PC-9 (cell line): ENCODE data around the gene BMP2K. TPM values are rescaled to one million over a fixed set of nuclear protein-coding genes. Genes with fewer than 3 reads are reported as not detected.

ENCODE experiments used
- BruUV-seq: library from RNA; stranded (reverse); fragments of 400-500 nt; replicated peaks from 2 replicates; lab custom pipeline; 2021; lab: Mats Ljungman, UMichigan
- CTCF ChIA-PET: fragments of 300-600 bp; sonication (Branson Sonifier 250); formaldehyde crosslinking; loops from one replicate; lab custom pipeline; 2022; ENCODE audit warnings: antibody characterized with exemption; lab: Charles Lee
- POLR2A ChIA-PET: fragments of 300-600 bp; sonication (Branson Sonifier 250); formaldehyde crosslinking; loops from one replicate; lab custom pipeline; 2022; ENCODE audit warnings: antibody characterized with exemption; ENCODE audit not compliant: unreplicated experiment; lab: Charles Lee
- DNase-seq, 2 experiments: peaks; one replicate each; pipeline versions ENCODE4 v3.0.0 to v3.0.0-alpha.2; 2015 to 2022; ENCODE audit warnings: mixed read lengths in 1 of 2
- H2AFZ ChIP-seq: fragments of 200-600 bp; sonication (generic); 2 replicates; pipeline ENCODE4 v1.8.1; 2017; ENCODE audit warnings: antibody characterized with exemption
- H3F3A ChIP-seq: fragments of 200-600 bp; sonication (generic); 2 replicates; pipeline ENCODE4 v1.8.1; 2017; ENCODE audit warnings: antibody characterized with exemption, mild to moderate bottlenecking, low read depth; ENCODE audit not compliant: insufficient read depth
- H3K27ac ChIP-seq: fragments of 200-600 bp; sonication (generic); 2 replicates; pipeline ENCODE4 v1.6.1; 2016; ENCODE audit warnings: mixed run types
- H3K27me3 ChIP-seq: fragments of 200-600 bp; sonication (generic); 2 replicates; pipeline ENCODE4 v1.6.1; 2016; ENCODE audit warnings: low read depth, mixed run types; ENCODE audit not compliant: insufficient read depth
- H3K36me3 ChIP-seq: fragments of 200-600 bp; sonication (generic); 2 replicates; pipeline ENCODE4 v1.6.1; 2016; ENCODE audit warnings: low read depth, mixed run types
- H3K4me1 ChIP-seq: fragments of 200-600 bp; sonication (generic); replicated peaks from 2 replicates; pipeline ENCODE4 v1.6.1; 2016; ENCODE audit warnings: mixed run types; ENCODE audit not compliant: insufficient read depth
- H3K4me2 ChIP-seq: fragments of 200-600 bp; sonication (generic); 2 replicates; pipeline ENCODE4 v1.6.1; 2017; ENCODE audit warnings: mixed run types
- H3K4me3 ChIP-seq: fragments of 200-600 bp; sonication (generic); 2 replicates; pipeline ENCODE4 v1.6.1; 2016; ENCODE audit warnings: mixed run types
- H3K79me2 ChIP-seq: fragments of 200-600 bp; sonication (generic); 2 replicates; pipeline ENCODE4 v1.6.1; 2017; ENCODE audit warnings: low read depth, mixed run types
- H3K9me2 ChIP-seq: fragments of 200-600 bp; sonication (generic); 2 replicates; pipeline ENCODE4 v1.8.1; 2017; ENCODE audit warnings: mild to moderate bottlenecking; ENCODE audit not compliant: insufficient read depth
- H3K9me3 ChIP-seq: fragments of 200-600 bp; sonication (generic); 2 replicates; pipeline ENCODE4 v1.8.1; 2016; ENCODE audit warnings: low read depth; ENCODE audit not compliant: insufficient read depth
- H4K20me1 ChIP-seq: fragments of 200-600 bp; sonication (generic); 2 replicates; pipeline ENCODE4 v1.8.1; 2017; ENCODE audit not compliant: insufficient read depth
- EZH2 ChIP-seq: fragments of 200-600 bp; sonication (generic); IDR thresholded peaks from 2 replicates; pipeline ENCODE4 v1.8.0; 2017; ENCODE audit warnings: antibody characterized with exemption, low read depth
- intact Hi-C: fragments of 100-400 bp; cut with micrococcal nuclease; formaldehyde crosslinking; loops from one replicate; pipeline ENCODE4 v1.10.0; 2022; ENCODE audit not compliant: unreplicated experiment
- total RNA-seq: library from RNA; stranded (reverse); gene quantifications from 2 replicates; pipeline ENCODE4 v1.2.3, GENCODE V29; 2021
- TF ChIP-seq, protein P1 (sequence below): fragments of 200-600 bp; sonication (generic); conservative IDR thresholded peaks from 2 replicates; pipeline ENCODE4 v1.6.1; 2017; ENCODE audit warnings: mixed run types, antibody characterized with exemption, mild to moderate bottlenecking, moderate library complexity

BMP2K gene
- total RNA-seq, 1 experiment from 2014 or later: 12.2 TPM

DNA sequence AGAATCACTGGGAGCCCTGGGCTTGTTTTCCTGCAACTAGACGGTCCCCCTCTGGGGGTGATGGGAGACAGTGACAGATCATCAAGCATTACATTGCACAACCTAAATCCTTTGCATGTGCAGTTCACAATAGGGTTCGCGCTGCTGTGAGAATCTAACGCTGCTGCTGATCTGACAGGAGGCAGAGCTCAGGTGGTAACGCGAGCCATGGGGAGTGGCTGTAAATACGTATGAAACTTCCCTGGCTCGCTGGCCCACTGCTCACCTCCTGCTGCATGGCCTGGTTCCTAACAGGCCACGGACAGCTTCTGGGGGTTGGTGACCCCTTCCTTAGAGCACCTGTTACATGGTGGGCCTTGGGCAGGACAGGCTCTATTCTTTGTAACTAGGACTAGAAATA, 152.7 kb downstream of the BMP2K start:
- Histone ChIP-seq H3F3A (no peaks in the 10 kb centered on the region), H3K79me2 (no peaks in the 10 kb centered on the region), H3K4me3 (no peak overlapping the region), H3K4me2 (no peak overlapping the region), H3K9me2 (no peaks in the 10 kb centered on the region), H3K9me3 (no peaks in the 10 kb centered on the region), H3K4me1 (no peaks in the 10 kb centered on the region), H3K36me3 (no peaks in the 10 kb centered on the region), H3K27me3 (no peaks in the 10 kb centered on the region), H4K20me1 (no peaks in the 10 kb centered on the region), H2AFZ (no peak overlapping the region), H3K27ac (no peak overlapping the region)
- no peak for DNase-seq
- intact Hi-C loops: no loop called here
- no TSS peak for BruUV-seq
- ChIA-PET POLR2A (no interaction called here), CTCF (no interaction called here)
- no peak for TF ChIP-seq EZH2
- TF ChIP-seq, protein P1, sequence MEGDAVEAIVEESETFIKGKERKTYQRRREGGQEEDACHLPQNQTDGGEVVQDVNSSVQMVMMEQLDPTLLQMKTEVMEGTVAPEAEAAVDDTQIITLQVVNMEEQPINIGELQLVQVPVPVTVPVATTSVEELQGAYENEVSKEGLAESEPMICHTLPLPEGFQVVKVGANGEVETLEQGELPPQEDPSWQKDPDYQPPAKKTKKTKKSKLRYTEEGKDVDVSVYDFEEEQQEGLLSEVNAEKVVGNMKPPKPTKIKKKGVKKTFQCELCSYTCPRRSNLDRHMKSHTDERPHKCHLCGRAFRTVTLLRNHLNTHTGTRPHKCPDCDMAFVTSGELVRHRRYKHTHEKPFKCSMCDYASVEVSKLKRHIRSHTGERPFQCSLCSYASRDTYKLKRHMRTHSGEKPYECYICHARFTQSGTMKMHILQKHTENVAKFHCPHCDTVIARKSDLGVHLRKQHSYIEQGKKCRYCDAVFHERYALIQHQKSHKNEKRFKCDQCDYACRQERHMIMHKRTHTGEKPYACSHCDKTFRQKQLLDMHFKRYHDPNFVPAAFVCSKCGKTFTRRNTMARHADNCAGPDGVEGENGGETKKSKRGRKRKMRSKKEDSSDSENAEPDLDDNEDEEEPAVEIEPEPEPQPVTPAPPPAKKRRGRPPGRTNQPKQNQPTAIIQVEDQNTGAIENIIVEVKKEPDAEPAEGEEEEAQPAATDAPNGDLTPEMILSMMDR: no peak

DNA sequence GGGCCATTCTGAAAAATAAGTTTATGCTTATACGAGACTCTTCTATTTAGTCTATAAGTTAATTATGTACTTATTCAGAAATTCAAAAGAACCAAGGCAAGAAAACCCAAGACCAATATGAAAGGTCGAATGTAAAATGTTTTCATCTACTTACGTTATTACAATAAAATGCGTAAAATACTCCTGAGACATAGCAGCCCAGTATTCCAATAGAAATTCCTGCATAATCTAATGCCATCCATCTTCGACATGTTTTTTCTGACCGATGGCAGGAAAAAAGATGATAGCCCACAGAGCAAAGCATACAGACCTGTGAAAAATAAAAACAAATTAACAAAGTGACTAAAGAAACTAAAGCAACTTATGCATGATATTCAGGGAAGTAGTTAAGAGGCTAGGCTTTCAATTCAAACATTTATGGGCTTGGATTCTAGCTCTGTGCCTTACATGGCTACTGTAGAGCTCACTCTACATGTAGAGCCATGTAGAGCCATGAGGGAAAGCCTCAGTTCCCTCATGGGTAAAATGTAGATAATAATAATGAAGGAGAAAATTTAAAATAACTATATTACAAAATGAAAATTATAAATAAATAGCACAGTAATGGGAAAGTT, 154.0 kb downstream of the BMP2K start:
- Histone ChIP-seq H3K4me2 (no peak overlapping the region), H3K36me3 (no peaks in the 10 kb centered on the region), H3K79me2 (no peaks in the 10 kb centered on the region), H4K20me1 (no peaks in the 10 kb centered on the region), H3K27me3 (no peaks in the 10 kb centered on the region), H2AFZ (no peak overlapping the region), H3K27ac (no peak overlapping the region), H3K4me1 (no peaks in the 10 kb centered on the region), H3K9me3 (no peaks in the 10 kb centered on the region), H3F3A (no peaks in the 10 kb centered on the region), H3K9me2 (no peaks in the 10 kb centered on the region), H3K4me3 (no peak overlapping the region)
- ChIA-PET POLR2A (no interaction called here), CTCF (no interaction called here)
- DNase-seq: no peak
- intact Hi-C loops: no loop called here
- no peak for TF ChIP-seq EZH2
- TF ChIP-seq, protein P1: no peak
- no TSS peak for BruUV-seq

GRCh38 chr4:78936989-78937388, 160.8 kb downstream of the BMP2K start:
- peaks cover 9% of the 10 kb centered on the region for H3K4me1 ChIP-seq
- intact Hi-C loops: no loop called here
- CTCF ChIA-PET: no interaction called here

More at GRCh38 chr4:78936989-78937388, 160.8 kb downstream of the BMP2K start:
- BruUV-seq: no TSS peak
- Histone ChIP-seq H3K27ac (no peak overlapping the region), H3K4me3 (no peak overlapping the region), H3K4me2 (no peak overlapping the region), H4K20me1 (no peaks in the 10 kb centered on the region), H3K9me2 (no peaks in the 10 kb centered on the region), H3K36me3 (no peaks in the 10 kb centered on the region), H3K79me2 (no peaks in the 10 kb centered on the region), H3K9me3 (no peaks in the 10 kb centered on the region), H3K27me3 (no peaks in the 10 kb centered on the region), H3F3A (no peaks in the 10 kb centered on the region), H2AFZ (no peak overlapping the region)
- POLR2A ChIA-PET: no interaction called here
- no peak for DNase-seq
- TF ChIP-seq, protein P1: no peak
- TF ChIP-seq EZH2: no peak
